ENCODE data around the gene SDHAF3.

The SDHAF3 gene

DNA sequence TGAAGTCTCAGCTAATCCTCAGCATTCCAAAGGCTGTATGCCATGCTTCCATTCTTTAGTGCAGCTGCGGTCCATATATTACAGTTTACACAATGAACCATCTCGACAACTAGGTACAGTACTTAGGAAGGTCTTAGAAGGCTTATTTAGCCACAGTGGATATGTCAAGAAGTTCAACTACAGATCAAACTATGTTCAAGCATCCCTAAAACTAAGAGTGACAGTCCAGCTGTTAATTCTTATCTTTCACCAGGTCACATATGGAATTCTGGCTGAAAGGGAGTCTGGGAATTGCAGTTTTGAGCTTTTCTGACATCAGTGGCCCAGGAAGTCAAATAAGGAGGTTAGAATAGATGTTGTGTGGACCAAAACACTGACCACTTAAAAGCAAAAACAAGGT, 106.8 kb downstream of the SDHAF3 start:
- DNase-seq: no peak

DNA sequence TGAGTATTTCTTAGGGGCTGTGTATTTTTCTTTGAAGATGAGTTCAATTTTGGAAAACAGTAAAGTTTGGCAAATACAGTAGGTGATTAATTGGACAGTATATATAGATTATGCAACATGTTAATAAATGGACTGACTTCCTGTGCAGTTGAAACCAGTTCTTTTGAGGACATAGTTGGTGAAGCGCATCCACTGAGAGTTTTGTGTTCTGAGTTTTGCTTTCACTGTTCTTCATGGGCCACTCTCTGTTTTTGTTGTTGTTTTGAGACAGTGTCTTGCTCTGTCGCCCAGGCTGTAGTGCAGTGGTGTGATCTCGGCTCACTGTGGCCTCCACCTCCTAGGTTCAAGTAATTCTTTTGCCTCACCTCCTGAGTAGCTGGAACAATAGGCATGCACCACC, 109.0 kb downstream of the SDHAF3 start:
- no peak for DNase-seq
